ENCODE results near the gene UBTD2.
"Not testable (repeated sequence)": the region's sequence is repeated elsewhere in the genome, so short reads cannot be mapped to it uniquely, and the experiment has no call there.

Gene UBTD2

GRCh38 chr5:172245046-172245445 is 38.5 kb downstream of the UBTD2 start:
- DNase-seq, result no peak

- DNase-seq, result no peak
Observed at GRCh38 chr5:172243302-172243701, 40.3 kb downstream of the UBTD2 start.

GRCh38 chr5:172238334-172238733 is 45.2 kb downstream of the UBTD2 start:
- no peak for DNase-seq

GRCh38 chr5:172235827-172236736 is 47.5 kb downstream of the UBTD2 start:
- DNase-seq, result no peak

GRCh38 chr5:172235132-172235780 is 48.3 kb downstream of the UBTD2 start:
- no peak for DNase-seq

- no peak for DNase-seq
Observed at GRCh38 chr5:172234031-172234430, 49.5 kb downstream of the UBTD2 start.

- no peak for DNase-seq
Observed at GRCh38 chr5:172229904-172230303, 53.7 kb downstream of the UBTD2 start.

GRCh38 chr5:172224996-172225395 is 58.6 kb downstream of the UBTD2 start:
- DNase-seq, result no peak

GRCh38 chr5:172223901-172224873 is 59.4 kb downstream of the UBTD2 start:
- no peak for DNase-seq

- DNase-seq, result no peak
Observed at GRCh38 chr5:172219296-172219695, 64.3 kb downstream of the UBTD2 start.

- no peak for DNase-seq
Observed at GRCh38 chr5:172216345-172216744, 67.2 kb downstream of the UBTD2 start.

GRCh38 chr5:172213126-172213525 is 70.4 kb downstream of the UBTD2 start:
- no peak for DNase-seq

- DNase-seq, result no peak
Observed at GRCh38 chr5:172211676-172212075, 71.9 kb downstream of the UBTD2 start.

- no peak for DNase-seq
Observed at GRCh38 chr5:172209714-172210113, 73.8 kb downstream of the UBTD2 start.

- DNase-seq, result no peak
Observed at GRCh38 chr5:172207511-172207910, 76.1 kb downstream of the UBTD2 start.

GRCh38 chr5:172205984-172206383 is 77.6 kb downstream of the UBTD2 start:
- DNase-seq, result not testable (repeated sequence)

GRCh38 chr5:172200476-172200875 is 83.1 kb downstream of the UBTD2 start:
- no peak for DNase-seq

- no peak for DNase-seq
Observed at GRCh38 chr5:172199446-172199845, 84.1 kb downstream of the UBTD2 start.

GRCh38 chr5:172197775-172198174 is 85.8 kb downstream of the UBTD2 start:
- not testable (repeated sequence) for DNase-seq

- no peak for DNase-seq
Observed at GRCh38 chr5:172194985-172195774, 88.4 kb downstream of the UBTD2 start.

GRCh38 chr5:172193872-172194271 is 89.7 kb downstream of the UBTD2 start, which contains the start of gene EFCAB9:
TSS of gene EFCAB9 (plus strand) at chr5:172194172. CDS start at chr5:172194173, 1 bp downstream.
- no peak for DNase-seq

- no peak for DNase-seq
Observed at GRCh38 chr5:172189693-172190296, 93.8 kb downstream of the UBTD2 start.
